SK-N-MC (cell line): ENCODE results near the gene DCAF11.

Experiments
- EZH2 ChIP-seq: fragments of 200-600 bp; sonication (generic); IDR thresholded peaks from one replicate; pipeline ENCODE4 v1.6.1; 2017; ENCODE audit warnings: antibody characterized with exemption
- POLR2AphosphoS5 ChIP-seq: IDR thresholded peaks from 2 replicates; pipeline ENCODE4 v1.6.1; 2012; ENCODE audit warnings: mild to moderate bottlenecking, low read depth, low read length, borderline replicate concordance

- no peak for TF ChIP-seq EZH2
- no peak for TF ChIP-seq POLR2AphosphoS5
These were observed 2.6 kb downstream of the DCAF11 start for GRCh38 chr14:24117179-24117578.
